Calu3 (cell line): ENCODE measurements around the gene IL24. TPM values are rescaled to one million over a fixed set of nuclear protein-coding genes. Genes with fewer than 3 reads are reported as not detected.
A peak's percentile ranks its signal among the peaks of the same experiment; 100 is the strongest.

Source experiments
- BruUV-seq: library from RNA; stranded (reverse); fragments of 400-500 nt; replicated peaks from 2 replicates; lab custom pipeline; 2021; lab: Mats Ljungman, UMichigan
- CTCF ChIA-PET: fragments of 300-600 bp; sonication (Branson Sonifier 250); formaldehyde crosslinking; loops from one replicate; lab custom pipeline; 2022; ENCODE audit warnings: antibody characterized with exemption; lab: Charles Lee
- DNase-seq: peaks from one replicate; pipeline ENCODE4 v3.0.0; 2022
- H3K27ac Mint-ChIP-seq: one replicate; pipeline ENCODE4 v1.8.0; 2022; ENCODE audit warnings: mixed read lengths; ENCODE audit not compliant: unreplicated experiment
- H3K27me3 Mint-ChIP-seq: one replicate; pipeline ENCODE4 v1.8.0; 2022; ENCODE audit warnings: mixed read lengths; ENCODE audit not compliant: unreplicated experiment
- H3K36me3 Mint-ChIP-seq: one replicate; pipeline ENCODE4 v1.8.0; 2022; ENCODE audit warnings: mild to moderate bottlenecking, moderate library complexity, mixed read lengths; ENCODE audit not compliant: insufficient read depth, unreplicated experiment
- H3K4me1 Mint-ChIP-seq: one replicate; pipeline ENCODE4 v1.8.0; 2022; ENCODE audit warnings: mild to moderate bottlenecking, low read depth, mixed read lengths; ENCODE audit not compliant: unreplicated experiment
- H3K4me3 Mint-ChIP-seq: one replicate; pipeline ENCODE4 v1.8.0; 2022; ENCODE audit warnings: mild to moderate bottlenecking, low read depth, moderate library complexity, mixed read lengths; ENCODE audit not compliant: unreplicated experiment
- H3K9me3 Mint-ChIP-seq: one replicate; pipeline ENCODE4 v1.8.0; 2022; ENCODE audit warnings: low read depth, mixed read lengths; ENCODE audit not compliant: unreplicated experiment
- CTCF ChIP-seq: fragments of 200-600 bp; IDR thresholded peaks from one replicate; pipeline ENCODE4 v1.8.0; 2022; ENCODE audit warnings: antibody characterized with exemption; ENCODE audit not compliant: unreplicated experiment
- intact Hi-C: fragments of 100-400 bp; cut with micrococcal nuclease; formaldehyde crosslinking; loops from one replicate; pipeline ENCODE4 v1.10.0; 2022; ENCODE audit not compliant: unreplicated experiment
- total RNA-seq: library from RNA; stranded (reverse); gene quantifications from 2 replicates; pipeline ENCODE4 v1.2.3, GENCODE V29; 2022

Gene IL24
- total RNA-seq, 1 experiment from 2014 or later, result not detected

DNA sequence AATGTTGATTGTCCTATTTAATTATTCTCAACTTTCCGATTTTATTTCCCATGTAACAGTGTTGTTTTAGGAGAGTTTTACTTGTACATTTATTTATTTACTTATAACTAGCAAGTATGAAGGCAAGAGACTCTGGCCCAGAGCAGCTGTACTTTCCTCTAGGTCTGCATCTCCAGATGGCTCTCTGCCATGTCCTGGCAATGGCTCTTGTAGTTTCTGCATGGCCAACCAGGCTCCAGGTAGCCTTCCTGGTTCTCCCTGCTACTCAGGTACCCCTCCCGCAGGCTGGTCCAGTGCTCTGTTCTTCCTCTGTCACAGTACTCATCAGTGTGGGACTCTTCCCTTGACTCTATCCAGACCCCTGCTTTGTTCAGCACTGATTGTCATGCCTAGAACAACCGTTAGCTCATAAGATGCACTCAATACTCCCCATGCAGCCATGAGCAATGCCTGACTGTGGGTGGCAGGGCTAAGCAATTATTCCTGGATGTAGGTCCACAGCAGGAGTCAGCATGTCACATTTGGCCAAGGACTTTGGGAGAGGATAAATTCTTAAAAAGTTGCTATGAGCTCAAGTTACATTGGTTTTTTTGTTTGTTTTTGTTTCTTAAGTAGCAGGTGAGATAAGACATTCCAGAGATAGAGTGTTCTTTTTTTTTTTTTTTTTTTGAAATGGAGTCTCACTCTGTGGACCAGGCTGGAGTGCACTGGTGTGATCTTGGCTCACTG, 42.7 kb upstream of the IL24 start:
- Mint-ChIP-seq H3K4me1 (peaks cover 5% of the 10 kb centered on the region), H3K27ac (no peak overlapping the region), H3K9me3 (no peaks in the 10 kb centered on the region), H3K4me3 (no peak overlapping the region), H3K27me3 (peaks cover 68% of the 10 kb centered on the region), H3K36me3 (no peaks in the 10 kb centered on the region)
- BruUV-seq, result no TSS peak
- DNase-seq, result no peak
- no peak for TF ChIP-seq CTCF
- CTCF ChIA-PET, result interaction anchor here (0.6 to 1.4 kb wide), 3 partner anchors 11 to 66 kb away, joined by 3 read pairs; partner anchors contain the start of gene IL20
- intact Hi-C loops, result no loop called here

- H3K27me3 Mint-ChIP-seq, result peaks cover 68% of the 10 kb centered on the region
- H3K36me3 Mint-ChIP-seq, result no peaks in the 10 kb centered on the region
- no peaks in the 10 kb centered on the region for H3K9me3 Mint-ChIP-seq
- TF ChIP-seq CTCF, result no peak
- intact Hi-C loops, result no loop called here
- peaks cover 5% of the 10 kb centered on the region for H3K4me1 Mint-ChIP-seq
- H3K27ac Mint-ChIP-seq, result no peak overlapping the region
- no TSS peak for BruUV-seq
- CTCF ChIA-PET, result no interaction called here
- DNase-seq, result no peak
- H3K4me3 Mint-ChIP-seq, result no peak overlapping the region
Observed at GRCh38 chr1:206855859-206856258, 41.4 kb upstream of the IL24 start.

- no TSS peak for BruUV-seq
- H3K36me3 Mint-ChIP-seq, result no peaks in the 10 kb centered on the region
- H3K27ac Mint-ChIP-seq, result no peak overlapping the region
- intact Hi-C loops, result no loop called here
- peaks cover 68% of the 10 kb centered on the region for H3K27me3 Mint-ChIP-seq
- peaks cover 5% of the 10 kb centered on the region for H3K4me1 Mint-ChIP-seq
- no peak for DNase-seq
- H3K9me3 Mint-ChIP-seq, result peaks cover 2% of the 10 kb centered on the region
- peak; percentile 33 for TF ChIP-seq CTCF
- CTCF ChIA-PET, result interaction anchor here (0.5 to 0.8 kb wide), 3 partner anchors 18 to 155 kb away, joined by 3 to 11 read pairs (median 3); no protein-coding TSS in a partner anchor
- H3K4me3 Mint-ChIP-seq, result no peak overlapping the region
Observed at GRCh38 chr1:206856674-206857464, 40.4 kb upstream of the IL24 start.

- intact Hi-C loops, result no loop called here
- no TSS peak for BruUV-seq
- H3K27ac Mint-ChIP-seq, result no peak overlapping the region
- H3K36me3 Mint-ChIP-seq, result no peaks in the 10 kb centered on the region
- peaks cover 2% of the 10 kb centered on the region for H3K9me3 Mint-ChIP-seq
- CTCF ChIA-PET, result interaction anchor here (0.6 to 1.1 kb wide), 2 partner anchors 53 to 390 kb away, joined by 3 read pairs; no protein-coding TSS in a partner anchor
- peaks cover 5% of the 10 kb centered on the region for H3K4me1 Mint-ChIP-seq
- TF ChIP-seq CTCF, result no peak
- peaks cover 62% of the 10 kb centered on the region for H3K27me3 Mint-ChIP-seq
- DNase-seq, result no peak
- no peak overlapping the region for H3K4me3 Mint-ChIP-seq
Observed at GRCh38 chr1:206859082-206859521, 38.1 kb upstream of the IL24 start.
